Measurements from ENCODE around the gene ALOXE3.

GRCh38 chr17:8128125-8128784 is 9.9 kb upstream of the ALOXE3 start:
- TF ChIP-seq POLR2AphosphoS5 (IDR thresholded peaks at IDR 0.05; ENCODE audit: low read depth, low read length) (no peak), REST (IDR thresholded peaks at IDR 0.05; ENCODE audit: insufficient read depth in 1 of 2, low read depth in 2 of 2, low read length in 2 of 2) (no peak), FOXP2 (optimal IDR thresholded peaks at IDR 0.05; ENCODE audit: borderline replicate concordance, extremely low read depth, extremely low read length, insufficient read depth) (no peak), TAF1 (IDR thresholded peaks at IDR 0.05; ENCODE audit: borderline replicate concordance, insufficient read depth, low read length) (no peak), SIN3A (IDR thresholded peaks at IDR 0.05; ENCODE audit: borderline replicate concordance, insufficient read depth, low read length) (no peak)

Data from PFSK-1 (cell line).